Colonic mucosa (tissue), 4 donors: Measurements from ENCODE around the gene MB21D2. TPM values are rescaled to one million over a fixed set of nuclear protein-coding genes. Genes with fewer than 3 reads are reported as not detected.

Experiments used
- DNase-seq: peaks from one replicate; pipeline ENCODE4 v3.0.0-alpha.2; 2020
- H3K27ac ChIP-seq: fragments of 200-600 bp; one replicate; pipeline ENCODE4 v1.8.0; 2021
- H3K27me3 ChIP-seq: fragments of 200-600 bp; one replicate; pipeline ENCODE4 v1.8.0; 2021
- H3K36me3 ChIP-seq: fragments of 200-600 bp; one replicate; pipeline ENCODE4 v1.8.0; 2021
- H3K4me1 ChIP-seq: fragments of 200-600 bp; one replicate; pipeline ENCODE4 v1.8.0; 2021; ENCODE audit warnings: mild to moderate bottlenecking
- H3K4me3 ChIP-seq: fragments of 200-600 bp; one replicate; pipeline ENCODE4 v1.8.0; 2021
- H3K9ac ChIP-seq, 2 donors: one replicate each; pipeline ENCODE4 v1.7.0; 2013; ENCODE audit warnings: control low read depth in 2 of 2, low read depth in 2 of 2, low read length in 2 of 2
- H3K9me3 ChIP-seq: fragments of 200-600 bp; one replicate; pipeline ENCODE4 v1.8.0; 2021
- CTCF ChIP-seq: fragments of 200-600 bp; IDR thresholded peaks from one replicate; pipeline ENCODE4 v1.8.0; 2022; ENCODE audit warnings: antibody characterized with exemption, mild to moderate bottlenecking
- intact Hi-C: fragments of 100-400 bp; cut with DNase I; formaldehyde crosslinking; loops from one replicate; pipeline ENCODE4 v1.14.1; 2022
- total RNA-seq, 2 donors: library from RNA; stranded (reverse); fragmentation: NEBNext Ultra II Directional in 1 of 2; extraction: Animal tissue kit (Norgen Biotek cat#: 25700) in 1 of 2; gene quantifications; one replicate each; pipeline ENCODE4 v1.2.1, GENCODE V29; 2021
- donor health status: healthy.
- donor health status: DM: no; HTN: no; CAD: no.
- donor health status: DM: no; HTN: no; CAD: no.

The MB21D2 gene
- total RNA-seq, 2 donors from 2014 or later: 2.8 to 4.4 TPM

GRCh38 chr3:192826214-192827006 lies 91.2 kb downstream of the MB21D2 start:
- DNase-seq: no peak
- intact Hi-C loops: no loop called here
- no peak for TF ChIP-seq CTCF
- no peaks in the 10 kb centered on the region for H3K36me3 ChIP-seq
- H3K9ac ChIP-seq: no peak overlapping the region
- no peak overlapping the region for H3K4me3 ChIP-seq
- H3K27ac ChIP-seq: no peak overlapping the region
- no peaks in the 10 kb centered on the region for H3K4me1 ChIP-seq
- H3K9me3 ChIP-seq: no peaks in the 10 kb centered on the region
- no peaks in the 10 kb centered on the region for H3K27me3 ChIP-seq

GRCh38 chr3:192825657-192826200 lies 91.9 kb downstream of the MB21D2 start:
- peak; percentile 22 for DNase-seq
- intact Hi-C loops: no loop called here

GRCh38 chr3:192825216-192825615 lies 92.4 kb downstream of the MB21D2 start:
- Histone ChIP-seq H3K9ac (no peak overlapping the region), H3K4me3 (no peak overlapping the region), H3K27ac (no peak overlapping the region), H3K9me3 (no peaks in the 10 kb centered on the region), H3K4me1 (no peaks in the 10 kb centered on the region), H3K27me3 (no peaks in the 10 kb centered on the region), H3K36me3 (no peaks in the 10 kb centered on the region)
- TF ChIP-seq CTCF: no peak
- no peak for DNase-seq
- intact Hi-C loops: no loop called here

More at GRCh38 chr3:192825657-192826200, 91.9 kb downstream of the MB21D2 start:
- H3K27ac ChIP-seq: no peak overlapping the region
- no peak for TF ChIP-seq CTCF
- no peaks in the 10 kb centered on the region for H3K4me1 ChIP-seq
- no peaks in the 10 kb centered on the region for H3K36me3 ChIP-seq
- no peak overlapping the region for H3K4me3 ChIP-seq
- no peaks in the 10 kb centered on the region for H3K27me3 ChIP-seq
- no peaks in the 10 kb centered on the region for H3K9me3 ChIP-seq
- no peak overlapping the region for H3K9ac ChIP-seq

- H3K27me3 ChIP-seq: no peaks in the 10 kb centered on the region
- no peak overlapping the region for H3K4me3 ChIP-seq
- intact Hi-C loops: no loop called here
- H3K9me3 ChIP-seq: no peaks in the 10 kb centered on the region
- no peak for TF ChIP-seq CTCF
- H3K36me3 ChIP-seq: no peaks in the 10 kb centered on the region
- no peaks in the 10 kb centered on the region for H3K4me1 ChIP-seq
- H3K27ac ChIP-seq: no peak overlapping the region
- no peak overlapping the region for H3K9ac ChIP-seq
- DNase-seq: no peak
Measured at GRCh38 chr3:192824313-192824712, 93.3 kb downstream of the MB21D2 start.

- TF ChIP-seq CTCF: no peak
- H3K4me1 ChIP-seq: no peaks in the 10 kb centered on the region
- H3K27ac ChIP-seq: no peak overlapping the region
- intact Hi-C loops: no loop called here
- no peaks in the 10 kb centered on the region for H3K27me3 ChIP-seq
- no peaks in the 10 kb centered on the region for H3K36me3 ChIP-seq
- no peaks in the 10 kb centered on the region for H3K9me3 ChIP-seq
- H3K4me3 ChIP-seq: no peak overlapping the region
- no peak for DNase-seq
- no peak overlapping the region for H3K9ac ChIP-seq
Measured at GRCh38 chr3:192821161-192821560, 96.5 kb downstream of the MB21D2 start.
